Activated naive CD8-positive, alpha-beta T cell treated with anti-CD3 and anti-CD28 coated beads for 36 hours (primary cell): ENCODE results near the gene METTL22. TPM values are rescaled to one million over a fixed set of nuclear protein-coding genes. Genes with fewer than 3 reads are reported as not detected.

ENCODE experiments used
- DNase-seq: peaks from one replicate; pipeline ENCODE4 v3.0.0; 2021
- H3K27ac Mint-ChIP-seq: one replicate; pipeline ENCODE4 v1.8.0; 2022; ENCODE audit warnings: mild to moderate bottlenecking, moderate library complexity, mixed read lengths
- H3K27me3 Mint-ChIP-seq: one replicate; pipeline ENCODE4 v1.8.0; 2022; ENCODE audit warnings: mild to moderate bottlenecking, mixed read lengths
- H3K36me3 Mint-ChIP-seq: one replicate; pipeline ENCODE4 v1.8.0; 2021; ENCODE audit warnings: mild to moderate bottlenecking, mixed read lengths
- H3K4me1 Mint-ChIP-seq: one replicate; pipeline ENCODE4 v1.8.0; 2021; ENCODE audit warnings: mixed read lengths
- H3K4me3 Mint-ChIP-seq: one replicate; pipeline ENCODE4 v1.8.0; 2022; ENCODE audit warnings: mild to moderate bottlenecking, moderate library complexity, mixed read lengths
- H3K9me3 Mint-ChIP-seq: one replicate; pipeline ENCODE4 v1.8.0; 2022; ENCODE audit warnings: mixed read lengths
- total RNA-seq, 2 experiments: library from RNA; stranded (reverse); gene quantifications; one replicate each; pipeline ENCODE4 v1.2.3, GENCODE V29; 2021

Gene METTL22
- total RNA-seq, 2 experiments from 2014 or later: 25.0 to 26.8 TPM

DNA sequence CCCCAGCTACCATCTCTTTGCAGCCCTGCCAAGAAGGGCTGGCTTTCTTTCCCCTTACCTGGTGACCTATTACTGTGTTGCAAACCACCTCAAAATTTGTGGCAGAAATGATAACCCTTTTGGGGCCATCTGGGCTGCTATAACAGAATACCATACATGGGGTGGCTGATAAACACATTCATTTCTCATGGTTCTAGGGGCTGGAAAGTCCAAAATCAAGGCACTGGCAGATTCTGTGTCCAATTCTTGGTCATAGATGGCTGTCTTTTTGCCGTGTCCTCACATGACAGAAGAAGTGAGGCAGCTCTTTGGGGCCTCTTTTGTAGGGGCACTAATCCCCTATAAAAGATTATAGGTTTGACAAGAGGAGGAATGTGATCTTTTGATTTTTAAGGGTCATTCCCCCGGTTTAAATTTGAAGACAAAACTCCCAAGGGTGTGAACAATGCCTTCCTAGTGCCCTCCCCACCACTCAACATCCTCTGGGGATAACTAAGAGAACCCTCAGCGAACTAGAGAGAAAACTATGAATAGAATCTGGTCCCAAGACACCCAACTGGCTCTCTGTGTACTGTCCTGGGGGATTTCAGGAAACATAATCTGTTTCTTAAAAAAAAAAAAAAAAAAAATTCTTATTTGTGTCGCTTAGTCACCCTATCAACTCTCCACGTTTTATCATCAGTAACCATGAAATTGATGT is 1.7 kb upstream of the METTL22 start:
- Mint-ChIP-seq H3K36me3 (peaks cover 3% of the 10 kb centered on the region), H3K27ac (no peak overlapping the region), H3K4me1 (peaks cover 13% of the 10 kb centered on the region), H3K27me3 (no peaks in the 10 kb centered on the region), H3K9me3 (no peaks in the 10 kb centered on the region), H3K4me3 (no peak overlapping the region)
- DNase-seq: no peak

DNA sequence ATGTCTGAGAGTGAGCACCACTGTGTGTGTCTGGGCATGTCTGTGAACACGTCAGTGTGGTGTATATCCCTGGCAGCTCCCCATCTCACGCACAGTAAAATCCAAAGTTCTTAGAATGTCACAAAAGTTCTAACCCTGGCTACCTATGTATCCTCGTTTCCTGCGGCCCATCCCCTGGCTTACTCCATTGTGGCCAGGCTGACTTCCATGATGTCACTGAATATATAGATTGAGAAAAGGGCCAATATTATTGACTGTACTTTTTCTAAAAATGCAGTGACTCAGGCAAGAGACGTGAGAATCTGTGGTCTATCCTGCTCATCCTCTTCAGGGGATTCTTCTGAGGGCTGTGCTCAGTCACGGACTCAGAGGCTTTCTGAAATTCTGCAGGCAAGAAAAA is 963 bp upstream of the METTL22 start:
- Mint-ChIP-seq H3K9me3 (no peaks in the 10 kb centered on the region), H3K27me3 (no peaks in the 10 kb centered on the region), H3K27ac (no peak overlapping the region), H3K4me3 (peak overlapping the region; percentile 99), H3K36me3 (peaks cover 3% of the 10 kb centered on the region), H3K4me1 (peaks cover 16% of the 10 kb centered on the region)
- DNase-seq: no peak

- Mint-ChIP-seq H3K36me3 (peaks cover 3% of the 10 kb centered on the region), H3K9me3 (no peaks in the 10 kb centered on the region), H3K4me1 (peaks cover 16% of the 10 kb centered on the region), H3K27me3 (no peaks in the 10 kb centered on the region), H3K4me3 (peak overlapping the region; percentile 99), H3K27ac (peak overlapping the region; percentile 88)
- no peak for DNase-seq
These were observed 301 bp upstream of the METTL22 start for GRCh38 chr16:8621222-8621571.

GRCh38 chr16:8622315-8622656 is 788 bp downstream of the METTL22 start:
- H3K27ac Mint-ChIP-seq: peak overlapping the region; percentile 88
- peak overlapping the region; percentile 99 for H3K4me3 Mint-ChIP-seq
- H3K9me3 Mint-ChIP-seq: no peaks in the 10 kb centered on the region
- DNase-seq: no peak
- no peaks in the 10 kb centered on the region for H3K27me3 Mint-ChIP-seq
- H3K36me3 Mint-ChIP-seq: peaks cover 7% of the 10 kb centered on the region
- H3K4me1 Mint-ChIP-seq: peaks cover 20% of the 10 kb centered on the region

- Mint-ChIP-seq H3K27ac (no peak overlapping the region), H3K36me3 (peaks cover 13% of the 10 kb centered on the region), H3K27me3 (no peaks in the 10 kb centered on the region), H3K4me3 (no peak overlapping the region), H3K9me3 (no peaks in the 10 kb centered on the region), H3K4me1 (peaks cover 21% of the 10 kb centered on the region)
- DNase-seq: no peak
These were observed 2.1 kb downstream of the METTL22 start for GRCh38 chr16:8623634-8624033.

- no peak overlapping the region for H3K27ac Mint-ChIP-seq
- H3K4me3 Mint-ChIP-seq: no peak overlapping the region
- peaks cover 19% of the 10 kb centered on the region for H3K36me3 Mint-ChIP-seq
- H3K27me3 Mint-ChIP-seq: no peaks in the 10 kb centered on the region
- H3K4me1 Mint-ChIP-seq: peaks cover 21% of the 10 kb centered on the region
- no peak for DNase-seq
- no peaks in the 10 kb centered on the region for H3K9me3 Mint-ChIP-seq
These were observed 4.1 kb downstream of the METTL22 start for GRCh38 chr16:8625491-8626087.

GRCh38 chr16:8626946-8627345 is 5.4 kb downstream of the METTL22 start:
- Mint-ChIP-seq H3K4me1 (peaks cover 16% of the 10 kb centered on the region), H3K27ac (no peak overlapping the region), H3K36me3 (peaks cover 19% of the 10 kb centered on the region), H3K27me3 (no peaks in the 10 kb centered on the region), H3K9me3 (no peaks in the 10 kb centered on the region), H3K4me3 (no peak overlapping the region)
- DNase-seq: no peak

GRCh38 chr16:8627456-8627855 is 6.0 kb downstream of the METTL22 start:
- H3K4me1 Mint-ChIP-seq: peaks cover 13% of the 10 kb centered on the region
- H3K9me3 Mint-ChIP-seq: no peaks in the 10 kb centered on the region
- no peak overlapping the region for H3K27ac Mint-ChIP-seq
- no peaks in the 10 kb centered on the region for H3K27me3 Mint-ChIP-seq
- DNase-seq: no peak
- H3K36me3 Mint-ChIP-seq: peaks cover 19% of the 10 kb centered on the region
- no peak overlapping the region for H3K4me3 Mint-ChIP-seq

DNA sequence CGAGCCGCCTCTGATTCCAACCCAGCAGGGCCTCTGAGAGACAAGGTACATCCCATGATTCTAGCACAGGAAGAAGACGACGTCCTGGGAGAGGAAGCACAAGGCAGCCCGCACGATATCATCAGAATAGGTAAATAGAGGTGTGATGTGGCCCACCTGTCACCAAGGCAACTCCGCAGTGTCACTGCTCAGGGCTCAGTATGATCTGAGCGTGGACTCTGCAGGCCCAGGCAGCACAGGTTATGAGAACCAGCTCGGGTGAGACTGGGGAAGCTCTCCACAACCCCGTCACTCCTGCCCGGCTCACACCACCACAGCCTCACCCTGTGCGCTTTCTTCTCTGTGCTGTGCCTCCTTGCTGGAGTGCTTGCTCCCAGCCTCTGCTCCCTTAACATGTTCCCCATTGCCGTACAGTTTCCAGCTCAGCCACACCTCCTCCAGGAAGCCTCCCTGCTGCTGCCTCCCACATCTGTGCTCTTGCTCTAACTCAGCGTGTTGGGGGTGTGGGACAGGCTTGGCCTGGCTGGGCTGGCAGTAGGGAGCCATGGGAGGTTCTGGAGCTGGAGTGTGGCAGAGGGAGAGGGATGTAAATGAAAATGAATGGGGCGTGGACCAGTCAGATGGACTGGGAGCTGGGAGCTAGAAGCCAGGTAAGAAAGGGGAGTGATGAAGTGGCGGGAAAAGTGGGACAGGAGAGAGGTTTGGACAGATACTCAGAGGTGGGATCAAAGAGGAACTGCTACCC is 7.7 kb downstream of the METTL22 start:
- H3K4me1 Mint-ChIP-seq: peaks cover 10% of the 10 kb centered on the region
- H3K27ac Mint-ChIP-seq: no peak overlapping the region
- H3K27me3 Mint-ChIP-seq: no peaks in the 10 kb centered on the region
- no peak overlapping the region for H3K4me3 Mint-ChIP-seq
- no peaks in the 10 kb centered on the region for H3K9me3 Mint-ChIP-seq
- no peak for DNase-seq
- peaks cover 19% of the 10 kb centered on the region for H3K36me3 Mint-ChIP-seq

DNA sequence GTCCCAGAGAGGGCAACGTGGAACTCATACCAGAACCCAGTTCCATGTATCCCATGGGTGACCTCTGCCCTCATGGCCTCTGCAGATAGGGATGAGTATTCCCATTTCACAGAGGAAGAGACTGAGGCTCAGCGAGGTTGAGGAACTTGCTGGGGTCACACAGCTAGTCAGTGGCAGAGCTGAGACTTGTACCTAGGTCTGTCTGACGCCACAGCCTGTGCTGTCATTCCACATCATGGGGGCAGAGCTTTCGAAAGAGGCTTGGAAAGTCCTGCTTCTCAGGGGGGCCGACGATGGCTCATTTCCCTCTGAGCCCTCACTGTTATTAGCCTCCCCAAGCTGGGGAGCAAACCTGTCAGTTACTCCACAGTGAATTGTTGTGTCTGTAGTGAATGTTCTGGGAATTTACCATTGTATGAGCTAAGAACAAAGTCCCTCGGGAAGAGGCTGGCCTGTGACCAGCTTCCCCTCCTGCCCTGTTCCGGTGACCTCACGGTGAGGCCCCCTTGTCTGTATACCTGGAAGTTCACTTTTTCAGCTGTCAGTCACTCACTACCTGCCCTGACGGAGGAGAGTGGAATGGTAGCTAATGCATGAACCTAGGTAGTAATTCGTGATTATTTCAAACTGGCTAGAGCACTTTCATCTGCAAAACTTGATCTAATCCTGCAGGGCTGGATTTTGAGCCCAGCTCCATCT is 8.9 kb downstream of the METTL22 start:
- H3K9me3 Mint-ChIP-seq: no peaks in the 10 kb centered on the region

DNA sequence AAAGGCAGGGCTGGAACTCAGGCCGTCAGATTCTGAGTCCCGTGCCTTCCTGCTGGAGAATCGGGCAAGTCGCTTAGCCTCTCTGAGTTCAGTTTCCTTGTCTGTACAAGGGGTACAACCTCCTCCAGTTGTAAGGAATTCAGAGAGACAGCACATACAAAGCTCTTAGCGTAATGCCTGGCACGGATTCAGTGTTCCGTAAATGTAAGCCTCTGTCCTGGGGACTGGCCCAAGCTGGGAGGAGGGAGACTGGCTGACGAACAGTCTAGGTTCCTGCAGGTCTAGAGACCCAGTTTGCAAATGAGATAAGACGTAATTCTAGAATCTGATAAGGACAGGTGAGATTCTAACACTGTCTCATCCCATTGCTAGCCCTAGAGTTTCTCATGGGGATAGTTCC is 9.9 kb downstream of the METTL22 start:
- Mint-ChIP-seq H3K27ac (no peak overlapping the region), H3K36me3 (peaks cover 16% of the 10 kb centered on the region)

More for the DNA sequence above, 8.9 kb downstream of the METTL22 start:
- DNase-seq: no peak
- peaks cover 5% of the 10 kb centered on the region for H3K4me1 Mint-ChIP-seq
- H3K36me3 Mint-ChIP-seq: peaks cover 16% of the 10 kb centered on the region
- no peak overlapping the region for H3K27ac Mint-ChIP-seq
- no peak overlapping the region for H3K4me3 Mint-ChIP-seq
- H3K27me3 Mint-ChIP-seq: no peaks in the 10 kb centered on the region

DNA sequence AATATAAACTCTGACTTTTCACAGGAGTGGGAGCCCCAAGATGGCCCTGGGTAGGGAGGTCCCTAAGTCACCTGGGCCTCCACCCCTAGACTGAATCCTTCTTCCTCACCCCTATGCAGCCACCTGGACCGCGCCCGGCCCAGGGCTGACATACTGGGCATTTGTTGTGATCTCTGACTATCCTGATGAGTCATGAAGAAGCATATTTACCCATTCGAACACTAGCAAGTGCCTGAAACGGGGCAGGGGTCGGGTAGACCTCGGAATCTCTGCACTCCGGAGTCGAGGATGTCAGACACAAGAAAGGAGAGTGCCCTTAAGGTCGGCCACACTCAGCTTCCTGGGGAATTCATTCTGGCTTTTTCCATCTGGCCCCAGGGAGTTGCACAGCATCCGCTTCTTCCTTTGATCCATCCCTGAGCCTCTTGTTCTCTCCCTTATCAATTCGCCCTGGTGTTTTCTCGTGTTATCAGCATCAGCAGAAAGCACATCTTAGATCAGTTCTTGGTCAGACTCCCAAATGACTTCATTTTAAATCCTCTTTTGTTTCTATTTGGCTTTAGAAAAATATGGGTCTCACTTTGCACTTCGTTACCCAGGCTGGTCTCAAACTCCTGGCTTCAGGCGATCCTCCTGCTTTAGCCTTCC is 10.4 kb downstream of the METTL22 start:
- Mint-ChIP-seq H3K4me3 (no peak overlapping the region), H3K9me3 (no peaks in the 10 kb centered on the region), H3K27me3 (no peaks in the 10 kb centered on the region), H3K27ac (no peak overlapping the region), H3K36me3 (peaks cover 17% of the 10 kb centered on the region), H3K4me1 (peaks cover 4% of the 10 kb centered on the region)
- no peak for DNase-seq

More for the DNA sequence above, 9.9 kb downstream of the METTL22 start:
- no peak for DNase-seq
- Mint-ChIP-seq H3K27me3 (no peaks in the 10 kb centered on the region), H3K4me1 (peaks cover 5% of the 10 kb centered on the region), H3K9me3 (no peaks in the 10 kb centered on the region), H3K4me3 (no peak overlapping the region)

GRCh38 chr16:8632675-8633182 is 11.2 kb downstream of the METTL22 start:
- DNase-seq: no peak
- no peak overlapping the region for H3K27ac Mint-ChIP-seq
- H3K9me3 Mint-ChIP-seq: no peaks in the 10 kb centered on the region

DNA sequence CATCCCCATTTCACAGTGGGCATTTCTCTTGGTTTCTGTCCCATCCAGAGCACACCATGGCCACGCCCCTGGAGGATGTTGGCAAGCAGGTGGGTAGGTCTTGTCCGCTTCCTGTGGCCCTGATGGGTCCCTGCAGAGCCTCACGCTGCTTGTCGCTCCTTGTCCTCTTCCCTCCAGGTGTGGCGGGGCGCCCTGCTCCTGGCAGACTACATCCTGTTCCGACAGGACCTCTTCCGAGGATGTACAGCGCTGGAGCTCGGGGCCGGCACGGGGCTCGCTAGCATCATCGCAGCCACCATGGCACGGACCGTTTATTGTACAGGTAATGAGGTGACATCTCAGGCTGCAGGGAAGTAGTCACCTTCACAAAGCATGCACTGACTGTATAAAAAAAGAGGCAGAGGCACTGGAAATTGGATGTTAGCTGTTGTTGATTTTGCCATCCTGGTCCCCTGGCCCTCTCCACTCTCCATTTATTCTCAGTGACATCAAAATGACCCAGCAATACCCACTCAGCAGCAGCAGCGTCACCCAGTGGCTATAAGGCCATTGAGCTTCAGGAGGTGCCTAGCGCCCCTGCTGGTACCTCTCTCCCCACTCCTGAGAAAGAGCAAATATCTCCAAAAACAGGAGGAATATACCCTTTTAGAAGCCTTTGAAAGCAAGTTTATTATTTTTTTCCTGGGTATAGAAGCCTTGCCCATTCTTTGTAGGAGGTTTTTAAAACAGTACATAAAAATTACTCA is 13.7 kb downstream of the METTL22 start:
- Mint-ChIP-seq H3K27me3 (no peaks in the 10 kb centered on the region), H3K27ac (no peak overlapping the region), H3K9me3 (no peaks in the 10 kb centered on the region), H3K4me3 (no peak overlapping the region), H3K4me1 (no peaks in the 10 kb centered on the region), H3K36me3 (peaks cover 5% of the 10 kb centered on the region)
- DNase-seq: no peak

More at GRCh38 chr16:8632675-8633182, 11.2 kb downstream of the METTL22 start:
- H3K4me1 Mint-ChIP-seq: peaks cover 1% of the 10 kb centered on the region
- no peaks in the 10 kb centered on the region for H3K27me3 Mint-ChIP-seq
- peaks cover 15% of the 10 kb centered on the region for H3K36me3 Mint-ChIP-seq
- no peak overlapping the region for H3K4me3 Mint-ChIP-seq
